ACC112 (cell line): Measurements from ENCODE around the gene CCR1.
"Not testable (repeated sequence)": the region's sequence is repeated elsewhere in the genome, so short reads cannot be mapped to it uniquely, and the experiment has no call there.

Experiments used
- H2AFZ ChIP-seq: fragments of 200-600 bp; sonication (generic); one replicate; pipeline ENCODE4 v1.6.0; 2017; ENCODE audit warnings: antibody characterized with exemption, low read length; ENCODE audit not compliant: unreplicated experiment
- H3K27ac ChIP-seq: fragments of 200-600 bp; sonication (generic); 2 replicates; pipeline ENCODE4 v1.5.1; 2014; ENCODE audit warnings: low read depth, mild to moderate bottlenecking, antibody characterized with exemption, low read length, moderate library complexity
- H3K27me3 ChIP-seq: fragments of 200-600 bp; sonication (generic); 2 replicates; pipeline ENCODE4 v1.6.1; 2014; ENCODE audit warnings: mild to moderate bottlenecking, antibody characterized with exemption, low read length, moderate library complexity, mixed read lengths; ENCODE audit not compliant: insufficient read depth
- H3K36me3 ChIP-seq: fragments of 200-600 bp; sonication (generic); 2 replicates; pipeline ENCODE4 v1.6.1; 2016; ENCODE audit warnings: mild to moderate bottlenecking, antibody characterized with exemption, low read length, moderate library complexity, mixed read lengths; ENCODE audit not compliant: insufficient read depth
- H3K4me1 ChIP-seq: fragments of 200-600 bp; sonication (generic); one replicate; pipeline ENCODE4 v1.6.1; 2016; ENCODE audit warnings: low read length, mixed read lengths; ENCODE audit not compliant: insufficient read depth, unreplicated experiment, control insufficient read depth
- H3K4me3 ChIP-seq: fragments of 200-600 bp; sonication (generic); 2 replicates; pipeline ENCODE4 v1.5.1; 2014; ENCODE audit warnings: mild to moderate bottlenecking, low read depth, low read length
- H3K79me2 ChIP-seq: fragments of 200-600 bp; sonication (generic); one replicate; pipeline ENCODE4 v1.6.0; 2016; ENCODE audit warnings: low read length; ENCODE audit not compliant: control insufficient read depth, unreplicated experiment, insufficient read depth

The CCR1 gene

GRCh38 chr3:46212101-46212500, 4.0 kb upstream of the CCR1 start:
- Histone ChIP-seq H3K4me1 (peaks cover 17% of the 10 kb centered on the region), H3K27ac (no peak overlapping the region), H2AFZ (no peak overlapping the region), H3K27me3 (peaks cover 47% of the 10 kb centered on the region), H3K4me3 (no peak overlapping the region), H3K36me3 (no peaks in the 10 kb centered on the region), H3K79me2 (no peaks in the 10 kb centered on the region)

DNA sequence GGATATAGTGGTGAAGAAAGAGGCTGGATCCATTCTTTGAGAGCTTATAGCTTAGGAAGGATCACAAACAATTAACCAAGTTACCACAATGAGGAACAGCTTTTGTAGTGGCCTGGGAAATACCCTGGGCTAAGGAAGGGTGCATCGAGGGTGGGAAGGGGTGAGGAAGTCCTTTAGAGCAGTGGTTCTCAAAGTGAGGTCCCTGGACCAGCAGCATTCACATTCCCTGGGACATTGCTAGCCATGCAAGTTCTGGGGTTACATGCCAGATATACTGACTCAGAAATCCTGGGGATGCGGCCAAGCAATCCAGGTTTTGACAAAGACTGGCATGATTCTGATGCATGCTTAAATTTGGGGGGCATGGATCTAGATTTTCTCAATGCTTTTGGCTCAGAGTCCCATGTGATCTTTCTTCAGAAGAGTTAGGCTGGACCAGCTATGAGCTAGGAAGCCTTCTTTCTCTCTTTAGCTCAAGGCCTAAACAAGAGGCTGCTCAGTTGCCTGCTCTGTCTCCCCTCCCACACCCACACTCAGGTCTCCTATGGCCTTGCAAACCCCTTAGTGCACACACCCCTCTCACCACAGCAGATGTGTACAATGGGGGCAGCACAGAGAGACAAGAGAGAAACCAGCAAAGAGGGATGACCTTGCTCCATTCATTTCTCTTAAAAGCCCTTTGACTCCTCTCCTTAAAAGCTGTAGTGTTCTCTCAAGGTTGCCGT, 1.8 kb upstream of the CCR1 start:
- no peak overlapping the region for H2AFZ ChIP-seq
- H3K27ac ChIP-seq, result no peak overlapping the region
- peaks cover 17% of the 10 kb centered on the region for H3K4me1 ChIP-seq
- H3K27me3 ChIP-seq, result peaks cover 25% of the 10 kb centered on the region
- no peaks in the 10 kb centered on the region for H3K79me2 ChIP-seq
- no peaks in the 10 kb centered on the region for H3K36me3 ChIP-seq
- H3K4me3 ChIP-seq, result no peak overlapping the region

- Histone ChIP-seq H3K27me3 (peaks cover 17% of the 10 kb centered on the region), H3K79me2 (no peaks in the 10 kb centered on the region), H3K4me3 (no peak overlapping the region), H2AFZ (no peak overlapping the region), H3K27ac (no peak overlapping the region), H3K4me1 (peaks cover 17% of the 10 kb centered on the region), H3K36me3 (no peaks in the 10 kb centered on the region)
Measured at GRCh38 chr3:46209053-46209452, 940 bp upstream of the CCR1 start.

DNA sequence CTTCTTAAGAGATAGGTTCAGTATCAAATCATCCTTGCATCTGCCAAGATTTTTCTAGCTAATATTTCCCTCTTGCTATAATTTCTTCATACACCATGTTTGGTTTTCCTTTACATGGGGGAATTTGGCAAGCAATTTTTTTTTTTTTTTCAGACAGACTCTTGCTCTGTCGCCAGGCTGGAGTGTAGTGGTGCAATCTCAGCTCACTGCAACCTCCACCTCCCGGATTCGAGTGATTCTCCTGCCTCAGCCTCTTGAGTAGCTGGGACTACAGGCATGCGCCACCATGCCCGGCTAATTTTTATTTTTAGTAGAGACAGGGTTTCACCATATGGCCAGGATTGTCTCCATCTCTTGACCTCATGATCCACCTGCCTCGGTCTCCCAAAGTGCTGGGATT, 599 bp downstream of the CCR1 start:
- peaks cover 17% of the 10 kb centered on the region for H3K4me1 ChIP-seq
- H2AFZ ChIP-seq, H3K27me3 ChIP-seq, H3K27ac ChIP-seq, H3K79me2 ChIP-seq, H3K36me3 ChIP-seq, H3K4me3 ChIP-seq: not testable (repeated sequence)

DNA sequence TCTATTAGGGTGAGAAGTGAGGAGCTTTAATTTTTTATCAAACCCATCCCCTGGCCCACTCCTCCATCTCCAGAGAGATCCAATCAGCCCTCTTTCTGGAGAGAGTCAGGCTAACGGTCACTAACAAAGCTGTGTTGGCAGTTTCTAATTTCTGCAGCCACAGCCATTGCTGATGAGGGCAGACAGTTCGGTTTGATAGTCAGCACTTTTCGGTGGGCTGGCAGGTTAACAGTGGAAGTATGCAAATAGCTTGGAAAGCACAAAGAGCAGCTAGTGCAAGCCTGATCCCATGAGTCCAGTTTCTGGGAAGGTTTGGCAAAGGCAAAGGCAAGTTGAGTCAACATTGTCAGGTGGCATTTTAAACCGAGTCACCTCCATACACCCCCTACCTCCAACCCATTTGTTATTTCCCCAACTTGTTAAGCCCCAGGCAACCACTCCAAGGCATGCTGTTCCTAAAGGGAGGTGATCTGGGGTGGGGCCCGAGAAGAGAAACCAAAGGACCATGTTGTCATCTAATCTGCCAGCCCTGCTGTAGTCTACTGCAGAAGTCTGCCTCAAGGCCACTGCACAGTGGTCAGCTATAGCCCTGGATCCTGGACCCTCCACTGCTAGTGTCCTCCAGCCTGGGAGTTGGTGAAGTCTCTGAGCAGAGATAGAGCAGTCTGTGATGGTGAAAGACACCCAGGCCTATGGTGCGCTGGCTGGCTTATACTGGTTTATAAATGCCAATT, 1.7 kb downstream of the CCR1 start:
- no peaks in the 10 kb centered on the region for H3K79me2 ChIP-seq
- no peak overlapping the region for H3K4me3 ChIP-seq
- H2AFZ ChIP-seq, result no peak overlapping the region
- H3K36me3 ChIP-seq, result no peaks in the 10 kb centered on the region
- no peak overlapping the region for H3K27ac ChIP-seq
- no peaks in the 10 kb centered on the region for H3K27me3 ChIP-seq
- H3K4me1 ChIP-seq, result peaks cover 17% of the 10 kb centered on the region

DNA sequence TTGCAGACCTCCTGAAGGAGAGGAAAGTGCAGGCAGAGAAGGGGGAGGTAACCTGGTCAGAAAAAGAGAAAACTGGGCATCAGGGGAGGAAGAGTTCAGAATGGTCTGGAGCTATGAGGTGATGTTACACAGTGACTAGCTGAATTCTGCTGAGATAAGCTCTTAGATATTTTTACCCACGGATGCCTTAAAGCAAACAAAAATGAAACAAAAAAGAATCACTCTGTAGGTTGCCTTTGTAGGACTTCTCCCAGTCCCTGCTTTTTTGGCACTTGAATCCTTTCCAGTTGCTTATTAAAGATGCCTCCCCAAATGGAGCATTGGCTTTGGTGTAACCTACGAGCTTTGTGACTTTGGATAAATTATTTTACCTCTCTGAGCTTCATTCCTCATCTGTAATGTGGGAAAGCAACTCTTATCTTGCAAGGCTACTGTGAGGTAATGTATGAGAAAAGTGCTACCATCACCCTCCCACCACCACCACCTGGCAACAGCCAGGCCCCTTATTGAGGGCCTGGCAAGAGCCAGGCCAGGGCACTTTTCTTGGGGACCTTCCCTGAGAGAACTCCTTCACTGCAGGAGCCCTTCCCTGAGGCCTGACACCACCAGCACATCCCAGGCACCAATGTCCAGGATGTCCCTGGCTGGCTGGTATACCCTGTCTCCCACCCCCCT, 2.7 kb downstream of the CCR1 start:
- H3K36me3 ChIP-seq, result no peaks in the 10 kb centered on the region
- H3K27ac ChIP-seq, result no peak overlapping the region
- no peaks in the 10 kb centered on the region for H3K27me3 ChIP-seq
- no peak overlapping the region for H2AFZ ChIP-seq
- peaks cover 17% of the 10 kb centered on the region for H3K4me1 ChIP-seq
- no peak overlapping the region for H3K4me3 ChIP-seq
- no peaks in the 10 kb centered on the region for H3K79me2 ChIP-seq

DNA sequence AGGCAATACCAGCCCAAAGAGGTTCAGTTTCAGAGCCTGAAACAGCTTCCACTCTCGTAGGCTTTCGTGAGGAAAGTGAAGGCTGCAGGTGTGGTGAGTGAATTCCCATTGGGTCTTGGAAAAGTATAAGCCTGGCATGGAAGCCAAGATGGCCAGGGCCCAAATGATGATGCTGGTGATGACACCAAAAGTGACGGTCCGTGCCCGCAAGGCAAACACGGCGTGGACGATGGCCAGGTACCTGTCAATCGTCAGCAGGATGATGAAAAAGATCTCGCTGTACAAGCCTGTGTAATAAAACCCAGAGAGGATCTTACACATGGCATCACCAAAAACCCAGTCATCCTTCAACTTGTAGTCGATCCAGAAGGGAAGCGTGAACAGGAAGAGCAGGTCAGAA, 4.4 kb downstream of the CCR1 start:
- H3K4me1 ChIP-seq, result peaks cover 9% of the 10 kb centered on the region
- no peak overlapping the region for H3K4me3 ChIP-seq
- H3K36me3 ChIP-seq, result no peaks in the 10 kb centered on the region
- no peak overlapping the region for H3K27ac ChIP-seq
- peaks cover 4% of the 10 kb centered on the region; the same call in 1 of the 2 replicates for H3K27me3 ChIP-seq
- no peak overlapping the region for H2AFZ ChIP-seq
- H3K79me2 ChIP-seq, result no peaks in the 10 kb centered on the region

DNA sequence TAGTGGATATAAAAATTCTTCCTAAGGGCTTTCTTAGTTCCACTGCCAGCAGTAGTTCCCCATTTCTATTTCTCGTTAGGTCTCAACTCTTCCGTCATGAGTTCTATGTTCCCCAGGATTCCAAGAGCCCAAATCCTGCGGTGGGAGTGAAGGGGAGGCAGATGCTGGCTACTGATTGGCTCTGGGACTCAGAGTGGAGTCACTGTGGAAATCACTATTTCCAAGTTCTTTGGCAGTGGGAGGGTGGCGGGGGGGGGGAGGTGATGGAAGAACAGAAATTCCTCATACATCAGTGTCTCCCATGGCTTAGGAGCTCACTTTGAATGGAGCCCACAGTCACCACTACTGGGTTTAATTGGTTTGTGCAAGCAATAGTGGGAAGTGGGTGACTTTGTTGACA, 5.6 kb downstream of the CCR1 start:
- Histone ChIP-seq H2AFZ (no peak overlapping the region), H3K27ac (no peak overlapping the region), H3K4me3 (no peak overlapping the region), H3K79me2 (no peaks in the 10 kb centered on the region), H3K4me1 (no peaks in the 10 kb centered on the region), H3K27me3 (peaks cover 4% of the 10 kb centered on the region; the same call in 1 of the 2 replicates), H3K36me3 (no peaks in the 10 kb centered on the region)

GRCh38 chr3:46200790-46201189, 7.3 kb downstream of the CCR1 start:
- Histone ChIP-seq H3K4me3 (no peak overlapping the region), H3K27me3 (peaks cover 4% of the 10 kb centered on the region; the same call in 1 of the 2 replicates)

GRCh38 chr3:46200211-46200610, 7.9 kb downstream of the CCR1 start:
- no peaks in the 10 kb centered on the region for H3K36me3 ChIP-seq
- H3K4me3 ChIP-seq, result no peak overlapping the region
- H3K27ac ChIP-seq, result no peak overlapping the region
- H3K4me1 ChIP-seq, result no peaks in the 10 kb centered on the region
- no peak overlapping the region for H2AFZ ChIP-seq
- peaks cover 4% of the 10 kb centered on the region; the same call in 1 of the 2 replicates for H3K27me3 ChIP-seq
- H3K79me2 ChIP-seq, result no peaks in the 10 kb centered on the region

More at GRCh38 chr3:46200790-46201189, 7.3 kb downstream of the CCR1 start:
- Histone ChIP-seq H3K79me2 (no peaks in the 10 kb centered on the region), H3K36me3 (no peaks in the 10 kb centered on the region), H2AFZ (no peak overlapping the region), H3K27ac (no peak overlapping the region), H3K4me1 (no peaks in the 10 kb centered on the region)
